OCI-LY7 (cell line): ENCODE measurements around the gene SH2D7. TPM values are rescaled to one million over a fixed set of nuclear protein-coding genes. Genes with fewer than 3 reads are reported as not detected.

Source experiments
- BruUV-seq: library from RNA; stranded (reverse); fragments of 400-500 nt; replicated peaks from 2 replicates; lab custom pipeline; 2021; lab: Mats Ljungman, UMichigan
- CTCF ChIA-PET: fragments of 300-600 bp; sonication (Branson Sonifier 250); formaldehyde crosslinking; loops from one replicate; lab custom pipeline; 2022; ENCODE audit warnings: antibody characterized with exemption; ENCODE audit not compliant: unreplicated experiment; lab: Charles Lee
- POLR2A ChIA-PET: fragments of 300-600 bp; sonication (Branson Sonifier 250); formaldehyde crosslinking; loops from one replicate; lab custom pipeline; 2022; ENCODE audit warnings: antibody characterized with exemption; lab: Charles Lee
- DNase-seq: peaks from one replicate; pipeline ENCODE4 v3.0.0-alpha.2; 2015; ENCODE audit warnings: low spot score
- H2AFZ ChIP-seq: fragments of 200-600 bp; sonication (generic), shearing (Covaris generic); 2 replicates; pipeline ENCODE4 v1.6.1; 2014; ENCODE audit warnings: mild to moderate bottlenecking, antibody characterized with exemption, low read length, moderate library complexity
- H3K27ac ChIP-seq: fragments of 200-600 bp; sonication (generic); 2 replicates; pipeline ENCODE4 v1.5.1; 2014; ENCODE audit warnings: mixed run types, low read depth, mild to moderate bottlenecking, moderate library complexity, low read length, inconsistent platforms; ENCODE audit not compliant: poor library complexity, severe bottlenecking
- H3K36me3 ChIP-seq: fragments of 200-600 bp; sonication (generic); 2 replicates; pipeline ENCODE4 v1.6.1; 2014; ENCODE audit warnings: mild to moderate bottlenecking, antibody characterized with exemption, low read length, moderate library complexity, mixed read lengths; ENCODE audit not compliant: insufficient read depth
- H3K4me1 ChIP-seq: fragments of 200-600 bp; sonication (generic); 2 replicates; pipeline ENCODE4 v1.5.1; 2014; ENCODE audit warnings: mild to moderate bottlenecking, low read length; ENCODE audit not compliant: insufficient read depth, poor library complexity, severe bottlenecking
- H3K4me2 ChIP-seq: fragments of 200-600 bp; sonication (generic); 2 replicates; pipeline ENCODE4 v1.6.1; 2014; ENCODE audit warnings: mild to moderate bottlenecking, low read length
- H3K4me3 ChIP-seq: fragments of 200-600 bp; sonication (generic); 2 replicates; pipeline ENCODE4 v1.5.1; 2014; ENCODE audit warnings: mild to moderate bottlenecking, low read depth, low read length; ENCODE audit not compliant: poor library complexity, severe bottlenecking
- H3K79me2 ChIP-seq: fragments of 200-600 bp; sonication (generic); 2 replicates; pipeline ENCODE4 v1.6.1; 2016; ENCODE audit warnings: low read depth, mild to moderate bottlenecking, low read length, moderate library complexity, mixed read lengths; ENCODE audit not compliant: insufficient read depth
- H3K9me2 ChIP-seq: fragments of 200-600 bp; sonication (generic); 2 replicates; pipeline ENCODE4 v1.6.1; 2016; ENCODE audit warnings: mild to moderate bottlenecking, low read length, mixed read lengths; ENCODE audit not compliant: insufficient read depth
- H3K9me3 ChIP-seq: fragments of 200-600 bp; sonication (generic); 2 replicates; pipeline ENCODE4 v1.6.1; 2014; ENCODE audit warnings: mild to moderate bottlenecking, mixed run types, low read length, mixed read lengths
- H4K20me1 ChIP-seq: fragments of 200-600 bp; sonication (generic); 2 replicates; pipeline ENCODE4 v1.6.1; 2014; ENCODE audit warnings: mild to moderate bottlenecking, antibody characterized with exemption, low read length, moderate library complexity, mixed read lengths; ENCODE audit not compliant: insufficient read depth
- CTCF ChIP-seq: fragments of 200-600 bp; sonication (generic); conservative IDR thresholded peaks from 2 replicates; pipeline ENCODE4 v1.5.1; 2014; ENCODE audit warnings: mild to moderate bottlenecking, antibody characterized with exemption, low read length, moderate library complexity, mixed read lengths
- EZH2phosphoT487 ChIP-seq: fragments of 200-600 bp; sonication (generic); IDR thresholded peaks from 2 replicates; pipeline ENCODE4 v1.6.1; 2018; ENCODE audit warnings: low read depth, borderline replicate concordance, mild to moderate bottlenecking, mixed run types, antibody characterized with exemption, low read length, moderate library complexity, mixed read lengths
- intact Hi-C: fragments of 100-400 bp; cut with micrococcal nuclease; formaldehyde crosslinking; loops from one replicate; pipeline ENCODE4 v1.10.0; 2022; ENCODE audit not compliant: unreplicated experiment
- total RNA-seq, 2 experiments: library from RNA; depleted of rRNA in 1 of 2; stranded (reverse); fragments of >200 nt in 1 of 2; shearing (Covaris generic) in 1 of 2; gene quantifications; 2 replicates each; pipeline ENCODE4 v1.2.3, GENCODE V29; 2014 to 2022

The SH2D7 gene
- total RNA-seq, 2 experiments from 2014 or later, result not detected

- ChIA-PET CTCF (no interaction called here), POLR2A (interaction anchor here (1.0 kb wide), 1 partner anchor 71 kb away, joined by 3 read pairs; no protein-coding TSS in a partner anchor)
- no peak overlapping the region for H3K4me2 ChIP-seq
- DNase-seq, result no peak
- TF ChIP-seq EZH2phosphoT487 (no peak), CTCF (no peak)
- no TSS peak for BruUV-seq
- H4K20me1 ChIP-seq, result no peaks in the 10 kb centered on the region
- no peak overlapping the region for H2AFZ ChIP-seq
- H3K9me2 ChIP-seq, result no peaks in the 10 kb centered on the region
- no peak overlapping the region for H3K27ac ChIP-seq
- no peaks in the 10 kb centered on the region for H3K79me2 ChIP-seq
- intact Hi-C loops, result no loop called here
- peaks cover 22% of the 10 kb centered on the region for H3K4me1 ChIP-seq
- no peaks in the 10 kb centered on the region for H3K9me3 ChIP-seq
- no peaks in the 10 kb centered on the region for H3K36me3 ChIP-seq
- H3K4me3 ChIP-seq, result no peak overlapping the region
These were observed 8.5 kb upstream of the SH2D7 start for GRCh38 chr15:78083687-78084448.

DNA sequence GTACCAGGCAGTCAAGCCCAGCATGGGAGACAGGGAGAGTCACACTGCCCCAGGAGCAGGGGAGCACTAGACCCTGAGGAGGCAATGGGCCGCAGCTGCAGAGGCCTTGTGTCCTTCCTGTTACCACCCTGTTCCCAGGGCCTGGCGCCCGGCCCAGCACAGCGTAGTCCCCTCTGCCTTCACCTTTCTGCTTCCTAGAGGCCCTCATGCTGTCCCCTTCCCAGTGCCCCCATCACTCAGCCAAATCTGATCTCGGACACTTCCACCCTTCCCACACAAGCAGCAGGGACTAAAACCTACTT lies 8.0 kb upstream of the SH2D7 start:
- Histone ChIP-seq H3K4me1 (peaks cover 22% of the 10 kb centered on the region), H2AFZ (no peak overlapping the region), H3K79me2 (no peaks in the 10 kb centered on the region), H3K36me3 (no peaks in the 10 kb centered on the region), H3K27ac (no peak overlapping the region), H4K20me1 (no peaks in the 10 kb centered on the region), H3K9me3 (no peaks in the 10 kb centered on the region), H3K4me3 (no peak overlapping the region), H3K9me2 (no peaks in the 10 kb centered on the region), H3K4me2 (no peak overlapping the region)
- DNase-seq, result no peak
- ChIA-PET POLR2A (no interaction called here), CTCF (no interaction called here)
- no TSS peak for BruUV-seq
- intact Hi-C loops, result no loop called here
- TF ChIP-seq EZH2phosphoT487 (no peak), CTCF (no peak)

DNA sequence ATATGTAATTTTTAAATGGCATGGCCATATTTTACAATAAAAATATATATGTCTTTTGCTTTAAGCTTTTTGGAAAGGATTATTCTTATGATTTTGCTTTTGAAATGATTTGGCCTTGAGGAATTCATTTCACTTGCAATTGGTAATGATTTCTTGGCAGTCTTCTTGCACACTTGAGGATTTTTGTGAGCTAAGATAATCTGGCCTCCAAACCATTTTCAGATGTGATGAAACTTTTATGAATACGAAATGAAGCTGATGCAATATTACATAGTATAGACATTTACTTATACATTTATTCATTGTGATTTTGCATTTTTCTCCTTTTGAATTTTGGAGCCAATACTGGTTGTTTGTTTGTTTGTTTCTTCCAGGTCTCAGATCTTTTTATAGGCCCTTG lies 6.4 kb upstream of the SH2D7 start:
- H2AFZ ChIP-seq, result no peak overlapping the region
- H3K36me3 ChIP-seq, result no peaks in the 10 kb centered on the region
- no peaks in the 10 kb centered on the region for H3K79me2 ChIP-seq
- TF ChIP-seq EZH2phosphoT487 (no peak), CTCF (no peak)
- no peak overlapping the region for H3K27ac ChIP-seq
- POLR2A ChIA-PET, result no interaction called here
- CTCF ChIA-PET, result interaction anchor here (0.6 kb wide), 1 partner anchor 27 kb away, joined by 3 read pairs; no protein-coding TSS in a partner anchor
- H3K9me2 ChIP-seq, result no peaks in the 10 kb centered on the region
- no peaks in the 10 kb centered on the region for H4K20me1 ChIP-seq
- H3K4me2 ChIP-seq, result no peak overlapping the region
- no TSS peak for BruUV-seq
- H3K9me3 ChIP-seq, result no peaks in the 10 kb centered on the region
- no peak for DNase-seq
- intact Hi-C loops, result no loop called here
- peaks cover 22% of the 10 kb centered on the region for H3K4me1 ChIP-seq
- no peak overlapping the region for H3K4me3 ChIP-seq
